Measurements from ENCODE around the gene FILIP1L.

Gene FILIP1L

DNA sequence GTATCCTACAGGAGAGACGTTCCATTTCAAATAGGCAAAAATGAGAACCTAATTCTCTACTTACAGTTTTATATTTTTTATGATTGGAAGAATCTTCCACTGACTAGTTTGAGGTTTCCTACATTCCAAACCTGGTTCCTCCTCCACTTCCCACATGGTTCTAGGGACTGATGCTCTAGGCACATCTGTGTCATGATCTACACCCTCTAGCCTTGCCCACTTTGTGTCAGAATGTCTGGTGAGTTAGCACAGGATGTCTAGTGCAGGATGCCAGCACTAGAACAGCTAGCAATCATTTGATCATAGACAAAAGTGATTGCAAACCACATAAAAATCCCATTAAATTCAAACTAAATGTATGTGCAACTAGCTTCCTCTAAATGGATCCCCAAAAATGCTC is 26.7 kb upstream of the FILIP1L start:
- intact Hi-C loops (cut with DNase I; ENCODE audit: low total_unique reads): no loop called here
- Histone ChIP-seq H3K27me3 (no peaks in the 10 kb centered on the region), H3K27ac (no peak overlapping the region), H3K9me3 (peaks cover 0 to 5% (median 3%) of the 10 kb centered on the region in 3 donors), H3K4me1 (peaks cover 0 to 41% (median 18%) of the 10 kb centered on the region in 4 donors), H3K4me3 (no peak overlapping the region), H3K36me3 (no peaks in the 10 kb centered on the region)
- TF ChIP-seq CTCF (IDR thresholded peaks at IDR 0.05): no peak
- no peak for DNase-seq

GRCh38 chr3:100136921-100137320 is 22.6 kb upstream of the FILIP1L start:
- Histone ChIP-seq H3K9me3 (no peaks in the 10 kb centered on the region), H3K4me1 (peaks cover 0 to 65% (median 22%) of the 10 kb centered on the region in 4 donors), H3K27me3 (no peaks in the 10 kb centered on the region), H3K4me3 (no peak overlapping the region), H3K36me3 (no peaks in the 10 kb centered on the region), H3K27ac (peak overlapping the region; percentile 71 to 80)
- TF ChIP-seq CTCF (IDR thresholded peaks at IDR 0.05): no peak
- DNase-seq: peak in 1 of 2 donors; percentile 26
- intact Hi-C loops (cut with DNase I; ENCODE audit: low total_unique reads): no loop called here

DNA sequence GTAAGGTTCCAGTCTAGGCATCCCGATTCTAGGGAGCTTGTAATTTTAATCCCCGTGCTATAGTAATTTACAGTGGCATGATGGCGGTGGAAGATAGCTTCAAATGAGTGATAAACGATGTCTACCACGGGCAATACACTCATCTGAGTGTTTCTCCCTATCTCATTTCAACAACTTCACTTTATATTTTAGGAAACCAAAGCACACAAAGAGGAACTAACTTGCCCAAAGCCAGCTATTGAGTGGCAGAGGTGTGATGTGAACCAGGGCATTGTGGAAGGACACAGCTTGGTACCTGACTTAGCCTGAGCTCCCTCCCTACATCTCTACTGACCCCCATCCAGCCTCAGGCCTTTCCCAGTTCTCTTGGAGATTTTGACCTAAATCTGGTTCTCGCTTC is 16.9 kb upstream of the FILIP1L start:
- no peak for DNase-seq
- Histone ChIP-seq H3K9me3 (no peaks in the 10 kb centered on the region), H3K36me3 (no peaks in the 10 kb centered on the region), H3K4me3 (no peak overlapping the region), H3K27ac (no peak overlapping the region), H3K27me3 (no peaks in the 10 kb centered on the region), H3K4me1 (peaks cover 0 to 39% (median 6%) of the 10 kb centered on the region in 4 donors)
- no peak for TF ChIP-seq CTCF (IDR thresholded peaks at IDR 0.05)
- intact Hi-C loops (cut with DNase I; ENCODE audit: low total_unique reads): no loop called here

GRCh38 chr3:100129941-100130340 is 15.6 kb upstream of the FILIP1L start:
- H3K9me3 ChIP-seq: no peaks in the 10 kb centered on the region
- H3K27ac ChIP-seq: no peak overlapping the region
- H3K36me3 ChIP-seq: no peaks in the 10 kb centered on the region
- TF ChIP-seq CTCF (IDR thresholded peaks at IDR 0.05): no peak
- no peak for DNase-seq
- H3K27me3 ChIP-seq: no peaks in the 10 kb centered on the region
- H3K4me1 ChIP-seq: peaks cover 0 to 38% (median 8%) of the 10 kb centered on the region in 4 donors
- intact Hi-C loops (cut with DNase I; ENCODE audit: low total_unique reads): no loop called here
- H3K4me3 ChIP-seq: no peak overlapping the region

DNA sequence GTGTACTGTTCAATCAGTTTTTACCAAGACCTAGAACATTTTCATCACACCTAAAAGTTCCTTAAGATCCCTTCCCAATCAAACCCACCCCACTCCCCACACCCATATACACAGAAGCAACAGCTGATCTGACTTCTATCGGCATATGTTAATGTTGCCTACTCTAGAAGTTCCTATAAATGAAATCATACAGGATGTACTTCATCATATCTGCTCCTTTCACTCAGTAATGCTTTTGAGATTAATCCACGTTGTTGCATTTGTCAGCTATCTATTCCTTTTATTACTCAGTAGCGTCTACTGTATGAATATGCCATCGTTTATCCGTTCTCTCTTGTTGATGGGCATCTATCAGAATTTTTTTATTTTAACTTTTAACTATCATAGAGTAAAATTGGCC is 14.3 kb upstream of the FILIP1L start:
- intact Hi-C loops (cut with DNase I; ENCODE audit: low total_unique reads): no loop called here
- H3K4me3 ChIP-seq: no peak overlapping the region
- no peaks in the 10 kb centered on the region for H3K9me3 ChIP-seq
- H3K4me1 ChIP-seq: peaks cover 0 to 38% (median 17%) of the 10 kb centered on the region in 4 donors
- no peak overlapping the region for H3K27ac ChIP-seq
- TF ChIP-seq CTCF (IDR thresholded peaks at IDR 0.05): no peak
- H3K27me3 ChIP-seq: no peaks in the 10 kb centered on the region
- no peak for DNase-seq
- H3K36me3 ChIP-seq: no peaks in the 10 kb centered on the region

- Histone ChIP-seq H3K4me1 (peaks cover 0 to 46% (median 21%) of the 10 kb centered on the region in 4 donors), H3K36me3 (no peaks in the 10 kb centered on the region), H3K4me3 (no peak overlapping the region), H3K27me3 (no peaks in the 10 kb centered on the region), H3K27ac (no peak overlapping the region), H3K9me3 (no peaks in the 10 kb centered on the region)
- intact Hi-C loops (cut with DNase I; ENCODE audit: low total_unique reads): no loop called here
- TF ChIP-seq CTCF (IDR thresholded peaks at IDR 0.05): no peak
- DNase-seq: no peak
These were observed 13.5 kb upstream of the FILIP1L start for GRCh38 chr3:100127792-100128191.
